NCI-H82 (cell line): ENCODE data around the gene RAPGEF3.

Experiments used
- DNase-seq: peaks from one replicate; lab custom pipeline; 2025; lab: John Stamatoyannopoulos, UW

The RAPGEF3 gene, protein sequence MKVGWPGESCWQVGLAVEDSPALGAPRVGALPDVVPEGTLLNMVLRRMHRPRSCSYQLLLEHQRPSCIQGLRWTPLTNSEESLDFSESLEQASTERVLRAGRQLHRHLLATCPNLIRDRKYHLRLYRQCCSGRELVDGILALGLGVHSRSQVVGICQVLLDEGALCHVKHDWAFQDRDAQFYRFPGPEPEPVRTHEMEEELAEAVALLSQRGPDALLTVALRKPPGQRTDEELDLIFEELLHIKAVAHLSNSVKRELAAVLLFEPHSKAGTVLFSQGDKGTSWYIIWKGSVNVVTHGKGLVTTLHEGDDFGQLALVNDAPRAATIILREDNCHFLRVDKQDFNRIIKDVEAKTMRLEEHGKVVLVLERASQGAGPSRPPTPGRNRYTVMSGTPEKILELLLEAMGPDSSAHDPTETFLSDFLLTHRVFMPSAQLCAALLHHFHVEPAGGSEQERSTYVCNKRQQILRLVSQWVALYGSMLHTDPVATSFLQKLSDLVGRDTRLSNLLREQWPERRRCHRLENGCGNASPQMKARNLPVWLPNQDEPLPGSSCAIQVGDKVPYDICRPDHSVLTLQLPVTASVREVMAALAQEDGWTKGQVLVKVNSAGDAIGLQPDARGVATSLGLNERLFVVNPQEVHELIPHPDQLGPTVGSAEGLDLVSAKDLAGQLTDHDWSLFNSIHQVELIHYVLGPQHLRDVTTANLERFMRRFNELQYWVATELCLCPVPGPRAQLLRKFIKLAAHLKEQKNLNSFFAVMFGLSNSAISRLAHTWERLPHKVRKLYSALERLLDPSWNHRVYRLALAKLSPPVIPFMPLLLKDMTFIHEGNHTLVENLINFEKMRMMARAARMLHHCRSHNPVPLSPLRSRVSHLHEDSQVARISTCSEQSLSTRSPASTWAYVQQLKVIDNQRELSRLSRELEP

DNA sequence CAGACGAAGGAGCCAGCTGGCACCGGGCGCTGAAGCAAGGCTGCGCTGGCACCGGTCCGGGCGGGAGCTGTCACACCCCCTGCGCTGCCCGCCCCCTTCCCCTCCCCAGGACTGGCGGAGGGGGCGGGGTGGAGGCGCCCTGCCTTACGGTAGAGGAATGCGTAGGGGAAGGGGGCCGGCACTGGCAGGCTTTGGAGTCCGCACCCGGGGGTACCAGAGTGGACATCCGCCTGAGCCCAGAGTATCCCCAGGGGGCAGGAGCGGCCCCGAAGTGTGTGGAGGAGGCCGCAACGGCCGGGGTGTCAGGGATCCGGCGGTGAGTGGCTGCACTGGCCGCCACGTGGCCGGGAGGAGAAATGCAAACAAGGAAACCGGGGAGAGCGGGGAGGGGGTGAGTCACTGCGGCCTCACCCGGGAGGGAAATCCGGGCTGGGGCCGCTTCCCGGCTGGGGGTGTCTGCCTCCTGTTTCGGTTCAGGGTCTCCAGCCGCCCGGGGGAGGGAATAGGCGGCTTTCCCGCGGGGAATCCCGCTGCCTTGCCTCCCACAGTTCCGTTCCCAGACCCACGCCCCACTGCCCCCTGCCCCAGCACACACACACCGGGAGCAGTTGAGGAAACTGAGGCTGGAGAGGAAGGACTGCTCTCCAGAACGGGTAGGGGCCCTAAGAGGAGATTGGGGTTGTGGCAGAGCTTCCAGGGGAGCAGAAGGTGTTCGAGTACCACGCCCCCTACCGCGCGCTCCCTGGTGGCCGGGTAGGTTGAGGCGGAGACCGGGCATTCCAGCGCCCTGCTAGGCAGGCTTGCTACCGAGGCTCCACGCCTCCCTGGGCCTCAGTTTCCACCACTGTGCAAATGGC lies at the start of gene RAPGEF3:
RAPGEF3 (minus strand) TSS at position 47 of the 857 bp plus-strand sequence. CDS start 324 bp downstream, outside the sequence.
- peak; percentile 80 for DNase-seq

DNA sequence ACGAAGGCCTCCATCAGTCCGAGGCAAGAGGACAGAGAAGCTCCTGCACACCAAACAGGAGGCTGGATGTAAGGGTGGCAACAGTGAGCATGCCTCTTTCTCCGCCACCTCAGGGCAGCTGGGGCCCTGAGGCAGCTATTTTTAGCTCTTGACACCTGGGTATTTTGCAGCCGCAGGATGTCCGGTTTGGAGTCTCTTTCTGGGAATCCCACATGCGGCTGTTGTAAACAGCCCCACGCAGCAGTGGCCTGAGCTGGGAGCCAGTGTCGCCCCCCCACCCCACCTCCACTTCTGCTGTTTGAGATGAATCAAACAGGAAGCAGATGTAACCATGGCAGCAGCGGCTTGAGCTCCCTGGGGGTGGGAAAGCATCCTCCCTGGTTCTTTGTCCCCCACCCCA lies 49.4 kb upstream of the RAPGEF3 start:
- DNase-seq, result peak; percentile 17

DNA sequence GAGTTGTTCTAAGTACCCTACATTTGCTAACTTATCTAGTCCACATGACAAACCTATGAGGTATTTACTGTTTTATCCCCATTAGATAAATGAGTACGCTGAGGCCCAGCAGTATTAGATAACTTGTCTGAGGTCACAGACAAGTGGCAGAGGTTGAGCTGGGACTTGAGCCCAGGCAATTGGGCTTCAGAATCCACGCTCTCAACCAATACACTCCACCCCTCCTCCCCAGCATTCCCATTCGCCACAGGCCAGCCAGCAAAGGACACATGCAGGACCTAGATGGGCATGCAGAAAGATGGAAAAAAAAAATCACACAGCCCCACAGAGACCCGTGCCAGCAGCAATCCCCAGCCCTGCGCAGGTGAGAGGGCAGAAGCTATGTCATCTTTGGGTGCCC lies 48.7 kb upstream of the RAPGEF3 start:
- no peak for DNase-seq

DNA sequence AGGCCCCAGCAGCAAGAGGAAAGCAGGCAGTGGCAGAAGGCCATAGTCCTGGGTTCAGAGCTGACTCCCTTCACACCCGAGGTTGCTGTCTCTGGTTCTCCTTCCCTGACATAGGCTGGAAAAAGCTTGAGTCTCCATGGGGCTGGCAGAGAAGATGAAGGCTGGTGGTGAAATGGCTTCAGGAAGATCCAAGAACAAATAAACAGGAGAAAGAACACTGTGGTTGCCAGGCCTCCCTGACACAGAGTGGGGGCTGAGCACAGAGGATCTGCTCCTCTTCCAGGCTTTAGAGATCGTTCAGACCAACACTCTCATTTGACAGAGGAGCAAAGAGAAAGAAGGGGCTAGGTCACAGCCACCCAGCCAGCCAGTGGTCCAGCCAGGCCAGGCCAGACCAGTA lies 46.7 kb upstream of the RAPGEF3 start:
- DNase-seq, result no peak

DNA sequence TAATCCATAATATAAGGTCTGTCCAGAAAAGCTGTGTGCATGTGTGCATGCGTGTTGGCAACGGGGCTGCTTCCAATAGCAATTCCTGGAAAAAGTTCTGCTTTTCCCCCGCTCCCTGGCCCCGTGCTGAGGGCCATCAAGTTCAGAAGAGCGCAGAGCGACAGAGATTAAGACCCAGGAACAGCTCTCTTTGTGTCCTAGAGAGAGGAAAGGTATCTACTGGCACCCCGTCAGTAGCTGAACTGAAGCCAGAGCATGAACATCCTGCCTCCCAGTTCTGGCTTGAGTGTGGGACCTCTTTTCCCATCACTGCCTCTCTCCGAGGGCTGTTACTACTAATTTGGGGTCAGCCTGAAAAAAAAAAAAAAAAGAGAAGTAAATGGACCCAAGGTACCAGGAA lies 45.5 kb upstream of the RAPGEF3 start:
- DNase-seq, result no peak

DNA sequence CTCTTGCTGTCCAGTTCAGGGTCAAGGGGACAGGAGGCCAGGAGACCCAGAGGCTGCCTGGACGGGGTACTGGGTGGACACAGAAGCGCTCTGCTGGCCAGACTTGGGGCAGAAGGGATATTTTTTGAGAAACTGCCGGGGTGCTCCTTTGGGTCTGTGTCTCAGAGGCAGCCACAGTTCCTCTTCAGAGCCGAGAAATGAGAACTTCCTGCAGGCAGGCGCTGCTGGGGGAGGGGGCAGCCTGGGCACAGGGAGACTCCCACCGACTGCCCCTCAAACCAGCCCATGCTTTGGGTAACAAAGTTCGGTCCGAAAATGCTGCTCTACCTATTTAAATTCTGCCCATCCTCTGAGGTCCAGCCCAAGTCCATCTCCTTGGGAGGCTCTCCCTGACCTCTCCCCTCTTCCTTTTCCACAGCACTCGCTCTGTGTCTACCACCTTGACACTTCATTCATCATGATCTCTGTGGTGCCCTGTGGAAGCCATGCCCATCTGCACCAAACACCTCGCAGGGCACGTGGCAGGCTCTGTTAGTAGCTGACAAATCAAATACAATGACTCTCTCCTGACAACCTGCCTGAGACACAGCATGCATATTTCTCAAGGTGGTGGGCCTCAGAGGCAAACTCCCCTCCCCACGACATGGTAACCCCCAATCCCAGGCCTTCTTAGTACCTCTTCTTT lies 44.7 kb upstream of the RAPGEF3 start:
- DNase-seq, result no peak

DNA sequence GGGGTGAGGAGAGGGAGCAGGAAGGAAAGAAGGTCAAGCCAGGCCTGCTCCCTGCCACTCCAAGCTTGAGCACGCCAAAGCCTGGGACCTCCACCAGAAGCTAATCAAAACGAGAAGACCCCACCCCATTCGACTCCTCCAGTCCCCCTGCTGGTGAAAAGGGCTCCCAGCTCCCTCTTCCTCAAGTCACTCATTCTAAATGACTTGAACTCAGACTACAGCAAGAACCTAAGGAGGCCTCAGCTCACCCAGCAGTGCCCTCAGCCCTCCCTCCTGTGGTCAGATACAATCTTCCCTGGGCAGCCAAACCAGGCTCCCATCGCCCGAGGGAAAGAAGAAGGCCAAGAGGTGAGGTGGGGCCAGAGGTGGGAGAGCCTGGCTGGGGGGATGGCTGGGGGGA lies 43.6 kb upstream of the RAPGEF3 start:
- peak; percentile 26 for DNase-seq

DNA sequence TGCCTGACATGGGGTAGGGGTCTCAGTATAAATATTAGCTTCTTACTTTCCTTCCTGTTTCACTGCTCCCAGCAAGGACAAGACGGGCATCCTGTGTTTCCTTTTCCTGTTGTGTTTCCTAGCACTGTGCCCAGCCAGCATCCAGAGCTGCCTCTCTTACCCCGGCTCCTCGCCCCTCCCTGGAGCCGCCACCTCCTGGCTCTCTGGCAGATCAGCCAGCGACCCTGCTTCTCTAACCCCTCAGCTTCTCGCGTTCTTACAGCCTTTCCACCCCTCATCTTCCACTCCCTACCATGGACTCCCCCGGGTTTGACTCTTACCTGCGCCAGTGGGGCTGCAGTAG lies 43.2 kb upstream of the RAPGEF3 start:
- DNase-seq, result no peak

DNA sequence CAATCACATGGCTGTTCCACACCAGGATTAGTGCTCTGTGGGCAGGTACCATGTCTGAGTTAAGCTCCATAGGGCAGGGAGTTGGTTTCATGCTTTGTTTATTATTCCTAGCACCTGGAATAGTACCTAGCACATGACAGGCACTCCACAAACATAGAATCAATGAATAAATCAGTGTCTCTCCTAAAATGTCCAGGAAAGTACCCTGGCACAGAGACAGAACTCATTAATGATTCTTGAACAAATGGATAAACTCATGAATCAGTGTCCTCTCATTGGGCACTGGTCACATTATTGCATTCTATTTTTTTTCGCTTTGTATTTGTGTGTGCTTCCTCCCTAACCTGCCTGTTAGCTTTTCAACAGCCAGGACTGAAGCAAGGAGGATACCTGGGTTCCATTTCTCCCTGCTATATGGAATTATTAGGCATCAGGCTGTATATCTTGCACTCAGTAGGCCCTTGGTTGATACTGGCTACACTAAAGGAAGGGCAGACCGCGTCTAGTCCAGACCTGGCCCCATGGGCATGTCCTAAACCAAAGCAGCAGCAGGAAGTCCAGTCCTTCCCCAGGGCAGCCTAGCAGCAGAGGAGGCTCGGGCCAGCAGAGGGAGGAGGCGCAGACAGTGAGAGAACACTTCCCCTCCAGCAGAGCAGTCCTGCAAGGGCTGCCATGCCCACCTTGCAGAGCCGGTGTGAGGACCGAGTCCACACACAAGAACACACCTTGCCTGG lies 42.7 kb upstream of the RAPGEF3 start:
- no peak for DNase-seq

DNA sequence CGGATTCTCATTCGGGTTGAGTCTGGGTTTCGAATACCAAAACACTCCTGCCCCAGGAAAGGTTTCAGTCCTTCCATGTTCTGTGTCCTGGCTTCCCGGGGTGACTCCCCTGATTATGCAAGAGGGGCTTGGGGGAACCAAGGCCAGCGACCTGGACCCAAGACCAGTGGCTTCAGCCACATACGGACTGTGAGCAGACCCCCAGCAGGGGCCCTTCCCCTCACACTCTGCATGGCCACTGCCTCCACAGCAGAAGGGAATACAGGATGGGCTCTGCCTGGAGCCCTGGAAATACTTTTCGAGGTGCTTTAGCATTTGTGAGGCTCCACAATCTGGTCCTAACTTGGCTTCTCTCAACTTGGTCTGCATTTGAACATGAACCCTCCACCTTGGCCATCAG lies 41.9 kb upstream of the RAPGEF3 start:
- no peak for DNase-seq

DNA sequence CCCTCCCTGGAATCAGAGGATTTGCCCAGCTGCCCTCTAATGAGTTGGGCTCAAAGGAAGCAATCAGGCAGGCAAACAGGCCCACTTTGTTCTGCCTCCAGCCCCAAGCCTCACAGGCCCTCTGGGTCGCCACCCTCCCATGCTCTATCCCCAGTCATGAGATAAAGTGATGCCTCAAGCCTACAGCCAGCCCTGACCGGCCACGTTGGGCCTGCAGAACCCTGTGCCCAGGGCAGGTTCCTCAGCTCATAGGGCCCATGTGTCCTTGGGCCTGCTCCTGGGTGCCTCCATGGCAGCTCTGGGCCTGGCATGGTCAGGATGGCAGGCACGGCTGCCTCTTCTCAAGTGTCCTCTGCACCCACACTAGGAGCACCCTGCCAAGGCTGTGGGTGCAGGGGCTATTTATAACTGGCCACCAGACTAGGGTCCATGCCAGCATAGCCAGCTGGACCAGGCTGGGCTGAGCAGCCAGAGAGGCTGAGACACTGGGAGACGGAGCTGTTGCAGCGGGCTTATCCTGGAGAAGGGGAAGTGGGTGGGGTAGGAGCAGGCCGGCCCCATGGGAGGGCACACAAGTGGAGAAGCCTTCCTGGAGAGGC lies 40.8 kb upstream of the RAPGEF3 start:
- DNase-seq, result no peak

DNA sequence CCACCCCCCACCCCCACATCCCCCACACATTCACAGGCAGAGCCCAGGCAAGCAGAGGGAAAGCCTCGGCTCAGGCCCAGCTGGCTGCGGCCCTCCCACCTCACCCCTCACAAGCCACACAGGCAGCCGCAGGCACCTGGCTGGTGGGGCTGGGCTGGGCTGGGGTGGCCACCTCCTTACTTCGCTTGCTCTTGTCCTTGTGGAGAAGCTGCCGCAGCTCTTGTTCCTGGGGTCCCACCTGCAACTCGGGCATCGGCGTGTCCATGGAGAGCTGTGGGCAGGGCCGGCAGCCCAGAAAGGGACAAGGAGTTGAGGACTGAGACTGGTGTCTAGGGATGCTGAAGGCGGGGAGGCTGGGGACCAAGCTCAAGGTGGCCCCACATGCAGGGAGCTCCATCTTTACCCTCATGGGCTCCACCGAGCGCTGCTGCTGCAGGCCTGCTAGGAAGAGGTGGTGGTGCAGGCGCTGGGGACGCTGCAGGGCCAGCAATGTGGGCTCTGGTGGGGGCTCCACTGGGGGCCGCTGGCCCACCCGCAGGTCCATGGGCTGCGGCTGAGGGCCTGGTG lies 39.8 kb upstream of the RAPGEF3 start:
- DNase-seq, result no peak

DNA sequence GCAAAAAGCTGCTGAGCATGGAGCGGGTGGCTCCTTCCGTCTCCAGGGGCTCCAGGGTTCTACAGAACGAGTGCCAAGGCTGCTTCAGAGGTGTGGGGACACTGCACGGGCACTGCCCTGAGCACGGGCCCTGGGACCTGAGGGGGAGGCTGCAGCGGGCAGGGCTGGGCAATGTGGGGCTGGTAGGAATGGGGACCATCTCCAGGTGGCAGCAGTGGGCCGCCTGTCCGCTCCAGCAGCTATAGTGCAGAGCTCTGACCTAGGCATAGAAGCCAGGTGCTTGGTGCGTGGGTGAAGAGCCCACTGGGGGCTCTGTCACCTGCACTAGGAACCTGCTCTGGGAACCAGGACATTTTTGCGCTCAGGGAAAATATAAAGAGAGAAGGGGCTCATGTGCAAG lies 38.8 kb upstream of the RAPGEF3 start:
- peak; percentile 17 for DNase-seq

DNA sequence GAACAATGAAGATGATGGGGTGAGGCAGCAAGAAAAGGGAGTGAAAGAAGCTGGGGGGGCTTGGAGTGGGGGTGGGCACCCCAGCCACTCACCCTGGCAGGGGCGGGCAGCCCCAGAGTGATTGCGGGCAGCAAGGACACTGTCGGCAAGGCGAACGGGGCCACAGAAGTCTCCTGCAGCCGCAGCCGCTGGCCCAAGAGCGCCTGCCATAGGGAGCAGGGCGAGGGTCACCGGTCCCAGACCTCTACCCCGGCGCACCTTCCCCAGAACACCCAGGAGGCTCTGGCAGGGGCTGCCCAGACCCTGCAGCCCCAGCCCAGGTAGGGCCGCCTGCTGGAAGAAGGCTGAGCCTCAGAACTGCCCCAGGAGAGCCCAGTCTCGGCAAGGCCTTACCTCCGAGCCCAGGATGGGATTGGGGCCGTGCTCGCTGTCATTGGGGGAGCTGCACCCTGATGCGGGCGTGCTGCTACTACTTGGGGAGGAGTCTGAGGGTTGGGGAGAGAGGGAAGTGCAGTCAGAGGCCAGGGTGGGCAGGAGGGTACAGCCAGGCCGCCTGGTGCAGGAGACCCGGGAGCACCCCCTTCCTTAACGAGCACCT lies 37.2 kb upstream of the RAPGEF3 start:
- DNase-seq, result no peak

DNA sequence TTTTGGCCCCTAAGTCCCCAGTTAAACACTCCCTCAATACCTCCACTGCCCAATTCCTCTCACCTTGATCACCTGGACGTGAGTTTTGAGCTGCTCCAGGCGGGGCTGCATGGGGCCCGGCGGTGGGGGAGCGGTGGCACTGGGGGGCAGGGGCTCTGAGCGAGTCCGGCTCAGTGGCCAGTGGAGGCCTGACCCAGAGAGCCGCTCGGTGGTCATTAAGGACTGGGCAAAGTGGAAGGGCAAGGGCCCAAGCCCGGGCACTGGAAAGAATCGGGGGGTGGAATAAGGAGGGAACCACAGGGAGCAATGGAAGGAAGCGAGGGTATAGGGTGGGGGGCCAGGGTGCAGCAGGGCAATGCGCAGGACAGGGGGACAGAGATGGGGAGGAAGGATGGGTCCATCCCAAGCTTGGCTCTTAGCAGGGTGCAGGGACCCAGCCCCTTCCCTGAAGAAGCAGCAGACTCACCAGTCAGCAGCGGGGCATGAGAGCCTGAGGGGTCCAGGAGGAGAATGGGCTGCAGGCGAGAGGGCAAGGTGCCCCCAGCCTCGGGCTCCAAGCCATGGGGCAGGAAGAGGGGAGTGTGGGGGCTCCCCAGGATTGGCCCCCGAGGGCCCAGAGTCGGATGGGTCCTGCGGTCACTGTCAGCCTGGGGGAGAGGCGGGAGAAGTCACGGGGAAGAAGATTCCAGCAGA lies 36.6 kb upstream of the RAPGEF3 start:
- DNase-seq, result no peak

DNA sequence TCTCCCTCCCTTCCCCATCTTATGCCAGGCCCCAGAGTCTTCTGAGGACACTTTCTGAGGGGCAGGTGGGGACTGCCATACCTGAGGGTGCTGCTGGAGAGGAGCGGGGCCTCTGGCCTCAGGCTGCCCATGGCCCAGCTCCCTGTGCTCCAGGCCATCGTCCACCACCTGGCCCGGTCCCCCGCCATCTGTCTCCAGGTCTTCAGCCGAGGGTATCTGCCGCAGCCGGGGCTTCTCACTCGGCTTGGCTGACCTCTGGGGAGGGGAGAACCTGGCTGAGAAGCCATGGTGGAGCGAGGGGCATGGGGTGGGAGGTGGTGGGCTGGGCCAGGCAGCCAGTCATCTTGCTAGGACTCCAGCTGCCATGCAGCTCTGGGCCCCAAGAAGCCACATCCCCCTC lies 36.0 kb upstream of the RAPGEF3 start:
- DNase-seq, result no peak

DNA sequence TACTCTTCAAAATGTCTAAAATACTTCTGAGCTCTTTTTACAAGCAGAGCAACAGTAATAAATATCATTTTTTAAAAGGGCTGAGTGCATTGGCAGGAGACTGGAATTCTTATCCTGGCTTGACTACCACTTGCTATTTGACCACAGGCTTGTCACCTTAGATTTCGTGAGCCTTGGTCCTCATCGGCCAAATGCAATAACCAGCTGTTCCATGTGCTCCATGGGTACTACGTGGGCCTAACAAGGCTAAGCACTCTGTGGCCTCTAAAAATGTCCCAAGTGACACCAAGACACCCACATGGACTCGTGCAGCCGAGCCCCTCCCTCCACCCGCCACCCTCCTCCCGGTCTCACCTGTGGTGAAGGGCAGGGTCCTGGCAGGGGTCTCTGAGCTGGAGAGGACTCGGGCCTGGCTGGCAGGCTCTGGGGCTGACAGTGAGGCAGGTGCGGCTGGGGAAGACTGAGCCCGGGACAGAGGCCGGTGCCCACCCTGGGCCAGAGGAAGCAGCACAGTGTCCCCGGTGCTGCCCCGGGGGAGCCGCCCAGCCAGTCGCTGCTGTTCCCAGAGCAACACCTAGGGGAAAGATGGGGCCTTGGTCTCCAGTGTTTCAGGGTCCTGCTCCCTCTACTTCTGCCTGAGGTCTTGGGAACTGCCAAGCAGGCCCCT lies 34.5 kb upstream of the RAPGEF3 start:
- DNase-seq, result no peak

DNA sequence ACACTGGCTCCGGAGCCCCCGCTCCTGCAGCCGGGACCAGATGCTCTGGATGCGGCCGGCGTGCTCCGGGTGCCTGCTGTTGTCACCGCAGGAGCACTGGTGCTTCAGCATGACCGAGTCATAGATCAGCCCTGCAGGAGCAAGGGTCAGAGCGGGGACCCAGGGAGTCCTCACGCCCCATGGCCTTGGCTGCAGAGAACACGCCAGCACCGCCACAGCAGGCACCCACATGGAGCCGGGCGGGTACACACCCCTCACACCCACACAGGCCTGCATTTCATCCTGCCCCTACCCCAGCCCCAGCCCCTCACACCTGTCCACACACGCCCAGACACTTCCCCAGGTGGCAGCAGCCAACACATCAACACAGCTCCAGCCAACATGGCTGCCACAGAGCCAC lies 33.2 kb upstream of the RAPGEF3 start:
- DNase-seq, result no peak

DNA sequence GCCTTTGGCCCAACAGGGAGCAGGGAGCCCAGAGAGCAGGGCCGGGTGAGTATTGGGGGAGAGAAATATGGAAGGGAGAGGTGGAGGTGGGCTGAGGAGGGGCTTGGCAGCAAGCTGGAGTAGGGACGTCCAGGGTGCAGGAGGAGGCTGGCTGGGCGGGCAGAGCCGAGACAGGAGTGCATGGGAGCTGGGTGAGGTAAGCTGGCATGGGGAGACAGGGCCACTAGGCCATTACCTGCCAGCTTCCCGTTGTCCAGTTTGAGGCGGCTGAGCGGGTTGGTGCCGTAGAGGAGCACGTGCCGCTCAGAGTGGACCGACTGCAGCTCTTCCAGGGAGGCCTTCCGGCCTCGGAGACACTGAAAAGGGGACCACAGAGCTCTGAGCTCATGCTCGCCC lies 32.7 kb upstream of the RAPGEF3 start:
- DNase-seq, result no peak
